ENCODE results near the gene KIF1A.
"Not testable (repeated sequence)": the region's sequence is repeated elsewhere in the genome, so short reads cannot be mapped to it uniquely, and the experiment has no call there.

KIF1A gene

GRCh38 chr2:240687045-240687740, 132.8 kb downstream of the KIF1A start:
- DNase-seq (ENCODE audit: low read depth, low spot score) = no peak

GRCh38 chr2:240686460-240686859, 133.6 kb downstream of the KIF1A start:
- no peak for DNase-seq (ENCODE audit: low read depth, low spot score)

- DNase-seq (ENCODE audit: low read depth, low spot score) = no peak
Observed at GRCh38 chr2:240685771-240686371, 134.1 kb downstream of the KIF1A start.

- not testable (repeated sequence) for DNase-seq (ENCODE audit: low read depth, low spot score)
Observed at GRCh38 chr2:240683980-240684728, 135.9 kb downstream of the KIF1A start.

GRCh38 chr2:240683329-240683979, 136.6 kb downstream of the KIF1A start:
- not testable (repeated sequence) for DNase-seq (ENCODE audit: low read depth, low spot score)

GRCh38 chr2:240682431-240683224, 137.4 kb downstream of the KIF1A start, which contains the start of gene AQP12B:
Gene AQP12B (minus strand): TSS chr2:240682885. CDS start chr2:240682837, 48 bp downstream.
- not testable (repeated sequence) for DNase-seq (ENCODE audit: low read depth, low spot score)

- not testable (repeated sequence) for DNase-seq (ENCODE audit: low read depth, low spot score)
Observed at GRCh38 chr2:240680185-240680584, 139.8 kb downstream of the KIF1A start.

GRCh38 chr2:240678909-240679308, 141.1 kb downstream of the KIF1A start:
- DNase-seq (ENCODE audit: low read depth, low spot score) = not testable (repeated sequence)

- not testable (repeated sequence) for DNase-seq (ENCODE audit: low read depth, low spot score)
Observed at GRCh38 chr2:240678043-240678442, 142.0 kb downstream of the KIF1A start.

GRCh38 chr2:240675345-240675744, 144.7 kb downstream of the KIF1A start:
- DNase-seq (ENCODE audit: low read depth, low spot score) = not testable (repeated sequence)

GRCh38 chr2:240674461-240675184, 145.4 kb downstream of the KIF1A start:
- DNase-seq (ENCODE audit: low read depth, low spot score) = not testable (repeated sequence)

GRCh38 chr2:240672701-240673190, 147.3 kb downstream of the KIF1A start:
- no peak for DNase-seq (ENCODE audit: low read depth, low spot score)

GRCh38 chr2:240672076-240672700, 147.8 kb downstream of the KIF1A start:
- DNase-seq (ENCODE audit: low read depth, low spot score) = no peak

- DNase-seq (ENCODE audit: low read depth, low spot score) = no peak
Observed at GRCh38 chr2:240670950-240671349, 149.1 kb downstream of the KIF1A start.

GRCh38 chr2:240670402-240670801, 149.6 kb downstream of the KIF1A start:
- DNase-seq (ENCODE audit: low read depth, low spot score) = no peak

- no peak for DNase-seq (ENCODE audit: low read depth, low spot score)
Observed at GRCh38 chr2:240664622-240665021, 155.4 kb downstream of the KIF1A start.

Data from activated naive CD8-positive, alpha-beta T cell treated with anti-CD3 and anti-CD28 coated beads, Interleukin-2, amount 50 U/mL, for 16 hours (primary cell).